ENCODE results near the gene MAGI2. TPM values are rescaled to one million over a fixed set of nuclear protein-coding genes. Genes with fewer than 3 reads are reported as not detected.

Gene MAGI2
- total RNA-seq, 4 donors from 2014 or later: 0.98 to 4.8 (median 2.5) TPM

GRCh38 chr7:79211724-79212123, 241.7 kb downstream of the MAGI2 start:
- TF ChIP-seq POLR2AphosphoS5 (IDR thresholded peaks at IDR 0.05) (no peak), POLR2A (IDR thresholded peaks at IDR 0.05) (no peak), CTCF (IDR thresholded peaks at IDR 0.05) (no peak), EP300 (IDR thresholded peaks at IDR 0.05) (no peak)
- WGBS: 92% methylated on average over 2 of the region's 2 CpGs

GRCh38 chr7:79199961-79200360, 253.5 kb downstream of the MAGI2 start:
- 76% methylated on average over 2 of the region's 2 CpGs for WGBS
- DNase-seq (ENCODE audit: low spot score in 2 of 2): no peak

More at GRCh38 chr7:79211724-79212123, 241.7 kb downstream of the MAGI2 start:
- no peaks in the 10 kb centered on the region for H3K27me3 ChIP-seq
- no peaks in the 10 kb centered on the region for H3K4me1 ChIP-seq
- no peak for DNase-seq (ENCODE audit: low spot score in 2 of 2)
- no peak overlapping the region for H3K27ac ChIP-seq
- H3K4me3 ChIP-seq: no peak overlapping the region
- H3K9me3 ChIP-seq: no peaks in the 10 kb centered on the region
- no peaks in the 10 kb centered on the region for H3K36me3 ChIP-seq

GRCh38 chr7:79199266-79199665, 254.2 kb downstream of the MAGI2 start:
- H3K27me3 ChIP-seq: no peaks in the 10 kb centered on the region
- 87% methylated on average over 6 of the region's 6 CpGs for WGBS
- H3K27ac ChIP-seq: no peak overlapping the region
- DNase-seq (ENCODE audit: low spot score in 2 of 2): no peak
- TF ChIP-seq CTCF (IDR thresholded peaks at IDR 0.05) (no peak), POLR2A (IDR thresholded peaks at IDR 0.05) (no peak), POLR2AphosphoS5 (IDR thresholded peaks at IDR 0.05) (no peak), EP300 (IDR thresholded peaks at IDR 0.05) (no peak)
- H3K36me3 ChIP-seq: no peaks in the 10 kb centered on the region
- no peaks in the 10 kb centered on the region for H3K4me1 ChIP-seq
- H3K9me3 ChIP-seq: no peaks in the 10 kb centered on the region
- H3K4me3 ChIP-seq: no peak overlapping the region

More at GRCh38 chr7:79199961-79200360, 253.5 kb downstream of the MAGI2 start:
- Histone ChIP-seq H3K27ac (no peak overlapping the region), H3K4me3 (no peak overlapping the region), H3K9me3 (no peaks in the 10 kb centered on the region), H3K36me3 (no peaks in the 10 kb centered on the region), H3K27me3 (no peaks in the 10 kb centered on the region), H3K4me1 (no peaks in the 10 kb centered on the region)
- TF ChIP-seq POLR2AphosphoS5 (IDR thresholded peaks at IDR 0.05): no peak
- TF ChIP-seq CTCF (IDR thresholded peaks at IDR 0.05): no peak
- no peak for TF ChIP-seq EP300 (IDR thresholded peaks at IDR 0.05)
- TF ChIP-seq POLR2A (IDR thresholded peaks at IDR 0.05): no peak

GRCh38 chr7:79185605-79186004, 267.9 kb downstream of the MAGI2 start:
- Histone ChIP-seq H3K27ac (no peak overlapping the region), H3K4me3 (no peak overlapping the region), H3K27me3 (no peaks in the 10 kb centered on the region), H3K36me3 (no peaks in the 10 kb centered on the region), H3K4me1 (no peaks in the 10 kb centered on the region), H3K9me3 (no peaks in the 10 kb centered on the region)
- TF ChIP-seq POLR2A (IDR thresholded peaks at IDR 0.05) (no peak), CTCF (IDR thresholded peaks at IDR 0.05) (no peak), POLR2AphosphoS5 (IDR thresholded peaks at IDR 0.05) (no peak), EP300 (IDR thresholded peaks at IDR 0.05) (no peak)
- WGBS: 58% methylated on average over 2 of the region's 2 CpGs
- DNase-seq (ENCODE audit: low spot score in 2 of 2): no peak

- H3K9me3 ChIP-seq: no peaks in the 10 kb centered on the region
- H3K4me3 ChIP-seq: no peak overlapping the region
- H3K36me3 ChIP-seq: no peaks in the 10 kb centered on the region
- H3K27ac ChIP-seq: no peak overlapping the region
- DNase-seq (ENCODE audit: low spot score in 2 of 2): no peak
- TF ChIP-seq EP300 (IDR thresholded peaks at IDR 0.05) (no peak), POLR2AphosphoS5 (IDR thresholded peaks at IDR 0.05) (no peak), POLR2A (IDR thresholded peaks at IDR 0.05) (no peak), CTCF (IDR thresholded peaks at IDR 0.05) (no peak)
- H3K4me1 ChIP-seq: no peaks in the 10 kb centered on the region
- 4% methylated on average over 1 of the region's 1 CpG for WGBS
- H3K27me3 ChIP-seq: no peaks in the 10 kb centered on the region
Measured at GRCh38 chr7:79182283-79182682, 271.2 kb downstream of the MAGI2 start.

All from suprapubic skin (tissue), 4 donors.